Measurements from ENCODE around the gene SETD2. TPM values are rescaled to one million over a fixed set of nuclear protein-coding genes. Genes with fewer than 3 reads are reported as not detected.

Gene SETD2
- total RNA-seq, 2 experiments from 2014 or later = 55.7 to 74.5 TPM

GRCh38 chr3:47162697-47163168, 1.2 kb downstream of the SETD2 start:
- peaks cover 57% of the 10 kb centered on the region for H3K4me1 ChIP-seq (ENCODE audit: insufficient read depth, low read length, poor library complexity, severe bottlenecking)
- peaks cover 45% of the 10 kb centered on the region for H4K20me1 ChIP-seq (ENCODE audit: insufficient read depth, low read length)
- CTCF ChIA-PET (ENCODE audit: unreplicated experiment) = no interaction called here
- DNase-seq (ENCODE audit: low spot score) = no peak
- H3K9me2 ChIP-seq (ENCODE audit: insufficient read depth, low read length) = no peaks in the 10 kb centered on the region
- H2AFZ ChIP-seq (ENCODE audit: low read length) = no peak overlapping the region
- TF ChIP-seq EZH2phosphoT487 (IDR thresholded peaks at IDR 0.05; ENCODE audit: borderline replicate concordance, low read depth, low read length) (no peak), CTCF (conservative IDR thresholded peaks at IDR 0.05; ENCODE audit: low read length) (no peak)
- H3K36me3 ChIP-seq (ENCODE audit: insufficient read depth, low read length) = peaks cover 40% of the 10 kb centered on the region; the same call in 1 of the 2 replicates
- intact Hi-C loops (cut with micrococcal nuclease; ENCODE audit: unreplicated experiment) = loop anchor here (2.0 to 5.0 kb wide), 3 partner anchors 186 to 235 kb away; partner anchors contain the start of genes CCDC12 and PTPN23
- peak overlapping the region; percentile 85 for H3K27ac ChIP-seq (ENCODE audit: low read depth, low read length, poor library complexity, severe bottlenecking)
- peaks cover 87% of the 10 kb centered on the region for H3K79me2 ChIP-seq (ENCODE audit: insufficient read depth, low read depth, low read length)
- POLR2A ChIA-PET = interaction anchor here (1.1 kb wide), 1 partner anchor 13 kb away, joined by 7 read pairs; no protein-coding TSS in a partner anchor
- no peaks in the 10 kb centered on the region for H3K9me3 ChIP-seq (ENCODE audit: low read length)
- BruUV-seq (replicated peaks) = TSS peak; percentile 60
- peak overlapping the region; percentile 85 for H3K4me3 ChIP-seq (ENCODE audit: low read depth, low read length, poor library complexity, severe bottlenecking)
- H3K4me2 ChIP-seq (ENCODE audit: low read length) = peak overlapping the region; percentile 81

- Histone ChIP-seq H3K27ac (ENCODE audit: low read depth, low read length, poor library complexity, severe bottlenecking) (peak overlapping the region; percentile 85), H3K79me2 (ENCODE audit: insufficient read depth, low read depth, low read length) (peaks cover 91% of the 10 kb centered on the region), H3K36me3 (ENCODE audit: insufficient read depth, low read length) (peaks cover 41% of the 10 kb centered on the region; the same call in 1 of the 2 replicates), H3K4me2 (ENCODE audit: low read length) (peak overlapping the region; percentile 81), H3K9me3 (ENCODE audit: low read length) (no peaks in the 10 kb centered on the region), H3K4me1 (ENCODE audit: insufficient read depth, low read length, poor library complexity, severe bottlenecking) (peaks cover 57% of the 10 kb centered on the region), H4K20me1 (ENCODE audit: insufficient read depth, low read length) (peaks cover 48% of the 10 kb centered on the region), H3K4me3 (ENCODE audit: low read depth, low read length, poor library complexity, severe bottlenecking) (peak overlapping the region; percentile 85), H2AFZ (ENCODE audit: low read length) (no peak overlapping the region), H3K9me2 (ENCODE audit: insufficient read depth, low read length) (no peaks in the 10 kb centered on the region)
- no TSS peak for BruUV-seq (replicated peaks)
- POLR2A ChIA-PET = interaction anchor here (0.7 to 1.1 kb wide), 3 partner anchors 12 to 25 kb away, joined by 3 to 7 read pairs (median 3); no protein-coding TSS in a partner anchor
- intact Hi-C loops (cut with micrococcal nuclease; ENCODE audit: unreplicated experiment) = loop anchor here (2.0 to 5.0 kb wide), 3 partner anchors 185 to 235 kb away; partner anchors contain the start of genes CCDC12 and PTPN23
- TF ChIP-seq CTCF (conservative IDR thresholded peaks at IDR 0.05; ENCODE audit: low read length) (no peak), EZH2phosphoT487 (IDR thresholded peaks at IDR 0.05; ENCODE audit: borderline replicate concordance, low read depth, low read length) (no peak)
- DNase-seq (ENCODE audit: low spot score) = peak; percentile 58
- CTCF ChIA-PET (ENCODE audit: unreplicated experiment) = no interaction called here
These were observed 1.8 kb downstream of the SETD2 start for GRCh38 chr3:47161983-47162696.
